Right lobe of liver (tissue), 4 donors: ENCODE measurements around the gene LZTR1.
A peak's percentile ranks its signal among the peaks of the same experiment; 100 is the strongest.

Experiments
- POLR2A ChIP-seq: fragments of 450-650 bp; IDR thresholded peaks from one replicate; pipeline ENCODE4 v1.6.1; 2017; ENCODE audit warnings: antibody characterized with exemption, mild to moderate bottlenecking
- TF ChIP-seq, protein P1 (sequence below), 4 donors: fragments of 200-600 bp in 3 of 4; fragments of 450-650 bp in 1 of 4; IDR thresholded peaks; one replicate each; pipeline versions ENCODE4 v1.5.1 to v1.8.0; 2016 to 2022; ENCODE audit warnings: antibody characterized with exemption in 4 of 4, mild to moderate bottlenecking in 2 of 4
- donor health status: DM: no; HTN: no; CAD: no.
- donor health status: DM: no; HTN: no; CAD: no.
- donor health status: DM: no; HTN: yes; CAD: no.

- TF ChIP-seq, protein P1, sequence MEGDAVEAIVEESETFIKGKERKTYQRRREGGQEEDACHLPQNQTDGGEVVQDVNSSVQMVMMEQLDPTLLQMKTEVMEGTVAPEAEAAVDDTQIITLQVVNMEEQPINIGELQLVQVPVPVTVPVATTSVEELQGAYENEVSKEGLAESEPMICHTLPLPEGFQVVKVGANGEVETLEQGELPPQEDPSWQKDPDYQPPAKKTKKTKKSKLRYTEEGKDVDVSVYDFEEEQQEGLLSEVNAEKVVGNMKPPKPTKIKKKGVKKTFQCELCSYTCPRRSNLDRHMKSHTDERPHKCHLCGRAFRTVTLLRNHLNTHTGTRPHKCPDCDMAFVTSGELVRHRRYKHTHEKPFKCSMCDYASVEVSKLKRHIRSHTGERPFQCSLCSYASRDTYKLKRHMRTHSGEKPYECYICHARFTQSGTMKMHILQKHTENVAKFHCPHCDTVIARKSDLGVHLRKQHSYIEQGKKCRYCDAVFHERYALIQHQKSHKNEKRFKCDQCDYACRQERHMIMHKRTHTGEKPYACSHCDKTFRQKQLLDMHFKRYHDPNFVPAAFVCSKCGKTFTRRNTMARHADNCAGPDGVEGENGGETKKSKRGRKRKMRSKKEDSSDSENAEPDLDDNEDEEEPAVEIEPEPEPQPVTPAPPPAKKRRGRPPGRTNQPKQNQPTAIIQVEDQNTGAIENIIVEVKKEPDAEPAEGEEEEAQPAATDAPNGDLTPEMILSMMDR (IDR thresholded peaks at IDR 0.05): peak in 1 of 4 donors; percentile 13
- TF ChIP-seq POLR2A: no peak
Measured at GRCh38 chr22:20951932-20952380, 30.1 kb upstream of the LZTR1 start.
